PC-9 (cell line): ENCODE measurements around the gene PIP5K1B.

Source experiments
- CTCF ChIP-seq: fragments of 200-600 bp; sonication (generic); conservative IDR thresholded peaks from 2 replicates; pipeline ENCODE4 v1.6.1; 2017; ENCODE audit warnings: mixed run types, antibody characterized with exemption, mild to moderate bottlenecking, moderate library complexity
- EZH2 ChIP-seq: fragments of 200-600 bp; sonication (generic); IDR thresholded peaks from 2 replicates; pipeline ENCODE4 v1.8.0; 2017; ENCODE audit warnings: antibody characterized with exemption, low read depth

- TF ChIP-seq CTCF (no peak), EZH2 (no peak)
Observed at GRCh38 chr9:69018737-69019136, 313.7 kb downstream of the PIP5K1B start.
